SK-N-SH (cell line): ENCODE data around the gene ZNF683. TPM values are rescaled to one million over a fixed set of nuclear protein-coding genes. Genes with fewer than 3 reads are reported as not detected.

Experiments
- CTCF ChIA-PET: fragments of 300-600, 350-600 bp; formaldehyde crosslinking; extraction: SDS; loops from one replicate; lab custom pipeline; 2021; lab: Yijun Ruan, JAX
- POLR2A ChIA-PET: fragments of 350-600 bp; sonication (Branson Sonifier 250); formaldehyde crosslinking; extraction: SDS; loops from one replicate; lab custom pipeline; 2020; ENCODE audit warnings: antibody characterized with exemption, inconsistent platforms; lab: Yijun Ruan, JAX
- DNase-seq: peaks from one replicate; pipeline ENCODE4 v3.0.0; 2012
- H2AFZ ChIP-seq: fragments of 200-600 bp; sonication (generic); 2 replicates; pipeline ENCODE4 v1.8.1; 2016; ENCODE audit warnings: antibody characterized with exemption, mild to moderate bottlenecking, low read depth
- H3F3A ChIP-seq: fragments of 200-600 bp; sonication (generic); replicated peaks from 2 replicates; pipeline ENCODE3; 2016; ENCODE audit warnings: antibody characterized with exemption, mild to moderate bottlenecking; ENCODE audit not compliant: insufficient read depth
- H3K27ac ChIP-seq, 2 experiments: fragments of 200-500 bp in 1 of 2; fragments of 200-600 bp in 1 of 2; sonication (Bioruptor generic) in 1 of 2; sonication (generic), shearing (Covaris generic) in 1 of 2; 2 replicates each; pipeline versions ENCODE4 v1.5.1 to v1.6.1; 2014 to 2016; ENCODE audit warnings: low read depth in 2 of 2, inconsistent platforms in 1 of 2, low read length in 1 of 2, mild to moderate bottlenecking in 1 of 2, mixed read lengths in 1 of 2
- H3K27me3 ChIP-seq: fragments of 200-600 bp; sonication (generic), shearing (Covaris generic); 2 replicates; pipeline ENCODE4 v1.6.1; 2016; ENCODE audit warnings: mixed run types; ENCODE audit not compliant: insufficient read depth
- H3K36me3 ChIP-seq, 2 experiments: fragments of 200-500 bp in 1 of 2; fragments of 200-600 bp in 1 of 2; sonication (Bioruptor generic) in 1 of 2; sonication (generic) in 1 of 2; replicated peaks in 1 of 2; 2 replicates each; pipeline versions ENCODE3 to v1.5.1; 2014 to 2016; ENCODE audit warnings: low read length in 1 of 2, mild to moderate bottlenecking in 1 of 2; ENCODE audit not compliant: insufficient read depth in 2 of 2, control insufficient read depth in 1 of 2
- H3K4me1 ChIP-seq, 2 experiments: fragments of 200-500 bp in 1 of 2; fragments of 200-600 bp in 1 of 2; sonication (Bioruptor generic) in 1 of 2; sonication (generic), shearing (Covaris generic) in 1 of 2; 2 replicates each; pipeline versions ENCODE4 v1.5.1 to v1.6.1; 2014 to 2016; ENCODE audit warnings: low read depth in 1 of 2, low read length in 1 of 2, mixed run types in 1 of 2; ENCODE audit not compliant: insufficient read depth in 2 of 2, control insufficient read depth in 1 of 2
- H3K4me2 ChIP-seq: fragments of 200-600 bp; sonication (generic), shearing (Covaris generic); 2 replicates; pipeline ENCODE4 v1.6.1; 2017; ENCODE audit warnings: mixed run types
- H3K4me3 ChIP-seq, 2 experiments: fragments of 200-500 bp in 1 of 2; fragments of 200-600 bp in 1 of 2; sonication (Bioruptor generic) in 1 of 2; sonication (generic), shearing (Covaris generic) in 1 of 2; 2 replicates each; pipeline versions ENCODE4 v1.5.1 to v1.8.1; 2014 to 2016; ENCODE audit warnings: low read depth in 2 of 2, inconsistent platforms in 1 of 2, low read length in 1 of 2, mild to moderate bottlenecking in 1 of 2, mixed read lengths in 1 of 2, moderate library complexity in 1 of 2
- H3K79me2 ChIP-seq: fragments of 200-600 bp; sonication (generic); 2 replicates; pipeline ENCODE4 v1.8.1; 2017; ENCODE audit warnings: mild to moderate bottlenecking; ENCODE audit not compliant: insufficient read depth
- H3K9ac ChIP-seq: fragments of 200-600 bp; sonication (generic); 2 replicates; pipeline ENCODE4 v1.6.1; 2017; ENCODE audit warnings: mixed run types
- H3K9me2 ChIP-seq: fragments of 200-600 bp; sonication (generic); 2 replicates; pipeline ENCODE4 v1.6.1; 2017; ENCODE audit warnings: mixed run types
- H3K9me3 ChIP-seq: fragments of 200-600 bp; sonication (generic); 2 replicates; pipeline ENCODE4 v1.6.1; 2017; ENCODE audit warnings: mixed run types, mild to moderate bottlenecking, moderate library complexity
- H4K20me1 ChIP-seq: fragments of 200-600 bp; sonication (generic); 2 replicates; pipeline ENCODE4 v1.6.1; 2017; ENCODE audit warnings: mild to moderate bottlenecking, mixed run types; ENCODE audit not compliant: insufficient read depth
- CTCF ChIP-seq: fragments of 200-600 bp; sonication (generic); IDR thresholded peaks from 2 replicates; pipeline ENCODE4 v1.6.1; 2017; ENCODE audit warnings: antibody characterized with exemption, mild to moderate bottlenecking, moderate library complexity
- JUND ChIP-seq: IDR thresholded peaks from 2 replicates; pipeline ENCODE4 v1.4.0; 2012
- MEF2A ChIP-seq: IDR thresholded peaks from 2 replicates; pipeline ENCODE4 v1.4.0; 2012; ENCODE audit warnings: low read depth, borderline replicate concordance
- NRF1 ChIP-seq: IDR thresholded peaks from 2 replicates; pipeline ENCODE4 v1.6.1; 2012; ENCODE audit warnings: low read depth, mild to moderate bottlenecking, low read length
- POLR2AphosphoS5 ChIP-seq: IDR thresholded peaks from 2 replicates; pipeline ENCODE4 v1.6.1; 2012; ENCODE audit warnings: low read depth, low read length
- RAD21 ChIP-seq: IDR thresholded peaks from 2 replicates; pipeline ENCODE4 v1.6.1; 2012; ENCODE audit warnings: mild to moderate bottlenecking, low read length
- RCOR1 ChIP-seq: fragments of 150-350 bp; IDR thresholded peaks from 2 replicates; pipeline ENCODE4 v1.6.1; 2017; ENCODE audit warnings: antibody characterized with exemption, low read length
- RXRA ChIP-seq: IDR thresholded peaks from 2 replicates; pipeline ENCODE4 v1.4.0; 2012; ENCODE audit warnings: low read depth, mild to moderate bottlenecking, borderline replicate concordance
- SMC3 ChIP-seq: IDR thresholded peaks from 2 replicates; pipeline ENCODE4 v1.6.1; 2012; ENCODE audit warnings: low read depth, low read length, improper control_type of control experiment
- TCF12 ChIP-seq: IDR thresholded peaks from 2 replicates; pipeline ENCODE4 v1.4.0; 2012
- USF2 ChIP-seq: fragments of 150-350 bp; IDR thresholded peaks from 2 replicates; pipeline ENCODE4 v1.6.1; 2017; ENCODE audit warnings: antibody characterized with exemption, low read length, low read depth, borderline replicate concordance
- YY1 ChIP-seq: IDR thresholded peaks from 2 replicates; pipeline ENCODE4 v1.4.0; 2012; ENCODE audit warnings: low read depth, mild to moderate bottlenecking
- ZBTB33 ChIP-seq: IDR thresholded peaks from 2 replicates; pipeline ENCODE4 v1.4.0; 2012; ENCODE audit warnings: low read depth, borderline replicate concordance
- WGBS: methylation state at CpG from one replicate; pipeline ENCODE4 v1.1.6; 2017; ENCODE audit warnings: low lambda C conversion rate; 5-methylcytosine and 5-hydroxymethylcytosine counted together
- polyA plus RNA-seq, 3 experiments: library from polyadenylated mRNA; depleted of rRNA; stranded (reverse); fragments of >200 nt; gene quantifications; 2 replicates each; pipeline ENCODE4 v1.2.3, GENCODE V29; 2012

The ZNF683 gene
- polyA plus RNA-seq, 1 of the 3 experiments (the other 2 are of a cell fraction): not detected

GRCh38 chr1:26418865-26419349 is 46.4 kb upstream of the ZNF683 start:
- POLR2A ChIA-PET: no interaction called here
- Histone ChIP-seq H3K27ac (no peak overlapping the region), H3K27me3 (no peaks in the 10 kb centered on the region; the same call in 1 of the 2 replicates), H3F3A (no peaks in the 10 kb centered on the region), H3K9me2 (no peaks in the 10 kb centered on the region), H3K36me3 (no peaks in the 10 kb centered on the region), H3K79me2 (no peaks in the 10 kb centered on the region), H3K4me3 (no peak overlapping the region), H3K9ac (no peak overlapping the region), H3K4me2 (no peak overlapping the region), H3K9me3 (no peaks in the 10 kb centered on the region), H4K20me1 (no peaks in the 10 kb centered on the region), H3K4me1 (no peaks in the 10 kb centered on the region), H2AFZ (no peak overlapping the region)
- no peak for DNase-seq
- TF ChIP-seq NRF1 (no peak), YY1 (no peak), MEF2A (no peak), RCOR1 (no peak)
- CTCF ChIA-PET: interaction anchor here (1.4 to 3.8 kb wide), 5 partner anchors 12 to 139 kb away, joined by 3 to 51 read pairs (median 7); partner anchors contain the start of genes DHDDS and SH3BGRL3
- WGBS: 57% methylated on average over 4 of the region's 5 CpGs

GRCh38 chr1:26417111-26417759 is 44.7 kb upstream of the ZNF683 start:
- H3K4me2 ChIP-seq: no peak overlapping the region
- CTCF ChIA-PET: interaction anchor here (0.5 to 4.2 kb wide), 60 partner anchors 9 to 1982 kb away, joined by 3 to 53 read pairs (median 4); partner anchors contain the start of genes DHDDS and SH3BGRL3
- no peak overlapping the region for H3K9ac ChIP-seq
- TF ChIP-seq CTCF: peak; percentile 81
- TF ChIP-seq USF2: no peak
- no peak for TF ChIP-seq RXRA
- no peak for TF ChIP-seq JUND
- no peak for TF ChIP-seq ZBTB33
- TF ChIP-seq TCF12: no peak
- TF ChIP-seq POLR2AphosphoS5: no peak
- peak; percentile 69 for TF ChIP-seq RAD21
- TF ChIP-seq SMC3: peak; percentile 71
- TF ChIP-seq, all 33 proteins: peak for 3
- H3F3A ChIP-seq: no peaks in the 10 kb centered on the region
- H4K20me1 ChIP-seq: no peaks in the 10 kb centered on the region
- no peak overlapping the region for H3K27ac ChIP-seq
- 22% methylated on average over 5 of the region's 9 CpGs for WGBS
- no peaks in the 10 kb centered on the region for H3K9me3 ChIP-seq
- H3K79me2 ChIP-seq: no peaks in the 10 kb centered on the region
- H3K4me3 ChIP-seq: no peak overlapping the region
- H3K27me3 ChIP-seq: peaks cover 5% of the 10 kb centered on the region
- no peaks in the 10 kb centered on the region for H3K9me2 ChIP-seq
- H2AFZ ChIP-seq: no peak overlapping the region
- POLR2A ChIA-PET: no interaction called here
- H3K36me3 ChIP-seq: no peaks in the 10 kb centered on the region
- H3K4me1 ChIP-seq: no peaks in the 10 kb centered on the region
- peak; percentile 85 for DNase-seq
